ENCODE measurements around the gene PCSK5. TPM values are rescaled to one million over a fixed set of nuclear protein-coding genes. Genes with fewer than 3 reads are reported as not detected.

The PCSK5 gene
- total RNA-seq, 1 experiment from 2014 or later, result 7.5 TPM

DNA sequence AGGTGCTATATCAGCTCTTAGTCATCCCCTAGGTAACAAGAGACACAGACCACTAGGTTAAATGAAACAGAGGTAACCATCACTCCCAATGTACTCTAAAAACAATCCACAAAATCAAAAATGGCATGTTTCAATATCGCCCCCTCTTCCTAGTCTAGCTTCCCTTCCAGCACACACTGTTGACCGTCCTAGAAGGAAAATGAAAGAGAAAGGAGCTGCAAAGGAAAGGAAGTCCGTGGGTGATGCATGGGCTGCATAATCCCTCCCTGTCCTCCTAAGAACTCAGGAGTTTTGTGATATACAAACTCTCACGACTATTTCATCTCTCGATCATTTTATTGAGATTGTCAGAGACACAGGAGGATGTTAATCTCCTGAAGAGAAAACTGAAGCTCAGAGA, 402.2 kb downstream of the PCSK5 start:
- no peak overlapping the region for H3K14ac ChIP-seq (ENCODE audit: insufficient read depth, low read length)
- TF ChIP-seq CTCF (conservative IDR thresholded peaks at IDR 0.05), result no peak
- H3K23me2 ChIP-seq (ENCODE audit: insufficient read length, low read depth, low read length, poor library complexity, severe bottlenecking), result no peaks in the 10 kb centered on the region
- H4K91ac ChIP-seq (ENCODE audit: insufficient read length, low read depth, low read length), result no peak overlapping the region
- H3K4ac ChIP-seq (ENCODE audit: low read depth, low read length), result no peak overlapping the region
- no peak overlapping the region for H3K4me2 ChIP-seq (ENCODE audit: insufficient read depth, insufficient read length, low read length)
- H4K8ac ChIP-seq (replicated peaks; ENCODE audit: insufficient read length, low read depth, low read length), result no peak overlapping the region
- WGBS (ENCODE audit: extremely low coverage, insufficient read length, low lambda C conversion rate), result no CpG with 5 or more reads among the region's 5 CpGs
- no peak overlapping the region for H2BK15ac ChIP-seq (ENCODE audit: low read depth, low read length)
- no peaks in the 10 kb centered on the region for H3K27me3 Mint-ChIP-seq (ENCODE audit: low read depth)
- H2BK12ac ChIP-seq (ENCODE audit: insufficient read length, low read depth, low read length), result no peak overlapping the region
- H4K20me1 ChIP-seq (ENCODE audit: control insufficient read depth, insufficient read depth, insufficient read length), result no peaks in the 10 kb centered on the region
- H2AFZ ChIP-seq (ENCODE audit: low read length), result no peak overlapping the region
- no peak for DNase-seq
- no peak overlapping the region for H2BK5ac ChIP-seq (ENCODE audit: insufficient read length, low read length)
- peaks cover 8 to 15% of the 10 kb centered on the region in 2 experiments for H3K4me1 Mint-ChIP-seq
- no peak overlapping the region for H3K27ac Mint-ChIP-seq
- H3K56ac ChIP-seq (ENCODE audit: insufficient read length, low read depth, low read length), result no peak overlapping the region
- H3K9me3 Mint-ChIP-seq, result no peaks in the 10 kb centered on the region
- H3K4me1 ChIP-seq (ENCODE audit: insufficient read depth, low read length), result no peaks in the 10 kb centered on the region
- H3K79me2 ChIP-seq (ENCODE audit: insufficient read depth, low read length), result no peaks in the 10 kb centered on the region
- no peak overlapping the region for H3K27ac ChIP-seq (ENCODE audit: insufficient read length, low read depth, low read length)
- no peak overlapping the region for H3K4me3 Mint-ChIP-seq
- no peak overlapping the region for H2BK120ac ChIP-seq (ENCODE audit: low read depth, low read length, poor library complexity, severe bottlenecking)
- no peaks in the 10 kb centered on the region for H3K9me3 ChIP-seq (ENCODE audit: control insufficient read depth, low read depth, low read length)
- no peak overlapping the region for H3K23ac ChIP-seq (ENCODE audit: insufficient read length, low read depth, low read length)
- H4K5ac ChIP-seq (ENCODE audit: insufficient read length, low read depth, low read length), result no peak overlapping the region
- no peak overlapping the region for H2BK20ac ChIP-seq (ENCODE audit: low read depth, low read length, poor library complexity, severe bottlenecking)
- no peak overlapping the region for H3K18ac ChIP-seq (ENCODE audit: insufficient read length, low read depth, low read length)
- H3K79me1 ChIP-seq (ENCODE audit: insufficient read depth, low read depth, low read length, poor library complexity, severe bottlenecking), result no peaks in the 10 kb centered on the region
- H2AK5ac ChIP-seq (ENCODE audit: insufficient read length, low read length), result no peak overlapping the region
- H3K27me3 ChIP-seq (ENCODE audit: insufficient read depth, low read length), result no peaks in the 10 kb centered on the region
- H3T11ph ChIP-seq (ENCODE audit: low read length), result no peak overlapping the region
- H3K36me3 Mint-ChIP-seq (ENCODE audit: insufficient read depth in 1 of 3, low read depth in 3 of 3), result no peaks in the 10 kb centered on the region
- H3K9ac ChIP-seq (ENCODE audit: extremely low read depth, insufficient read length, low read length), result no peak overlapping the region

Measured in H9 (cell line).